ENCODE results near the gene EMSY.

Gene EMSY

DNA sequence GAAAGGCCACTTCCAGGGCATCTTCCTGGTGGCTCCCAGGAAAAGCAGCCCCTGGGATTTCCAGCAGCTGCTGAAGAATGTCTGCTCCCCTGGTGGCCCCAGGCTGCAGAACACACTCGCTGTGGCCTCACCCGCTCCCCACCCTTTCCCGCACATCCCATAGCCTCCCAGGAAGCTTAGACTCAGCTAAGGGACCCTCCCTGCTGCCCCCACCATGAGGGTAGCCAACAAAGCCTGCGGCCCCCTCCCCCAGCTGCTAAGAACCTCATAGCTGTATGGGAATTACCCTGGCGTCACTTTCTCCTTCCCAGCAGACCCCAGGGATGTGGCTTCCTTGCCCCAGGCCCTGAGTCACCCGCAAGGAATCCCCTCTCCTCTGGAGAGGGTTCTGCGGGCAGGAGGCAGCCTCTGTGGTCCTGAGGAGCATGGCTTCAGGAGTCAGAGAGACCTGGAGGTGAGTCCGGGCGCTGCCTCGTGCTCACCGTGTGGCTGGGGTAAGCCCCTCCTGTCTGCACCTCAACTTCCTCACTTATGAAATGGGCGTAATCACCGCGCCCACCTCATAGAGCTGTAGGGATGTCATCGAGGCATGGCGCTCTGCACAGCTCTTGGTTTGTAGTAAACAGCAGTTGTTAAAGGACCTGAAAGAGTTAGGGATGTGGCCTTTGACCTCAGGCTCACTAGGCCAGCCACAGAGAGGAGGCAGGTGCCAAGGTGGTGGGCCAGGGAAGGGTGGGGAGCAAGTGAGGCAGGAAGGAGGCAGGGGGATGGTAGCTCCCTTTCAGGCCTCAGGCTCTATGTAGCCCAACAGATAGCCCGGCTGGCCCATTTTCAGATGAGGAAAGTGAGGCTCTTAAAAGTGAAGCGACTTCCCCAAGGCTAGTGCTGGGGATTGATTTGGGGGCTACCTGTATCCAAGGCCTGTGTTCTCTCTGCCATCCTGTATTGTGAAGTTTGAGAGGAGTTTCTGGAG is 154.5 kb downstream of the EMSY start:
- Mint-ChIP-seq H3K4me3 (no peak overlapping the region), H3K4me1 (no peaks in the 10 kb centered on the region), H3K36me3 (ENCODE audit: insufficient read depth) (no peaks in the 10 kb centered on the region), H3K27ac (ENCODE audit: low read depth) (no peak overlapping the region), H3K9me3 (no peaks in the 10 kb centered on the region), H3K27me3 (no peaks in the 10 kb centered on the region)
- DNase-seq (ENCODE audit: low spot score in 2 of 2) (no peak), ATAC-seq (replicated peaks; ENCODE audit: extremely low read depth, poor library complexity, severe bottlenecking) (no peak)

DNA sequence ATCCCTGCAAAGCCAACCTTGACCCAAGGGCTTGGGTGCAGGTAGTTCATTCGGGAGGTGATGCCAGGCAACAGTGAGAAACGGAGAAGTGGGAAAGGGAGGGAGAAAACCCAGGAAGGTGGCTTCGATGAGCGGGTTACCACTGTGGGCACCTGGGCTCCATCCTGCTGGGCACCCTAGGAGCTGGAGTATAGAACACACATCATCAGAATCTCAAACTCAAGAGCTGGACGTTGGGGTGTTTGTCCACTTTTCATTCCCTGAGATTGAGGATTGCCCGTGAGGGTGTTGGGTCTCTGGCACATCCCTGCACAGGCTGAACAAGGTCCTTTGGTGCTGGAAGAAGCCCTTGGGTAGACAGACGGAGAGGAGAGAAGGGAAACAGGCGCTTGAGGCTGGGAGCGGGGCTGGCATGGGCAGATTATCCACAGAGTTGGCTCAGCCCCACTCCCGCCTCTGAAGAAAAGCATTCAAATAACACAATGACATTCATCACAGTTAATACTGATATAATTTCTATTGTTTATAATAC is 155.4 kb downstream of the EMSY start:
- Mint-ChIP-seq H3K27ac (ENCODE audit: low read depth) (no peak overlapping the region), H3K36me3 (ENCODE audit: insufficient read depth) (no peaks in the 10 kb centered on the region), H3K4me1 (no peaks in the 10 kb centered on the region), H3K4me3 (no peak overlapping the region), H3K9me3 (no peaks in the 10 kb centered on the region), H3K27me3 (no peaks in the 10 kb centered on the region)
- DNase-seq (ENCODE audit: low spot score in 2 of 2) (no peak), ATAC-seq (replicated peaks; ENCODE audit: extremely low read depth, poor library complexity, severe bottlenecking) (no peak)

DNA sequence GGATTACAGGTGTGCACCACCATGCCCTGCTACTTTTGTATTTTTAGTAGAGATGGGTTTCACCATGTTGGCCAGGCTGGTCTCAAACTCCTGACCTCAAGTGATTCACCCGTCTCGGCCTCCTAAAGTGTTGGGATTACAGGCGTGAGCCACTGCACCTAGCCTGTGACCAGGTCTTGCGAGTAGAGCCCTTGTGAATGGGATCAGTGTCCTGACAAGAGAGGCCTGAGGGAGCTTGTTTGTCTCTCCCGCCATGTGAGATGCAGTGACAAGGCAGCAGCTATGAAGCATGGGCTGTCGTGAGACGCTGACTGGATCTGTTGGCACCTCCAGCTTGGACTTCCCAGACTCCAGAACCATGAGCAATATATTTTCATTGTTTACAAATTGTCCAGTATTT is 156.5 kb downstream of the EMSY start:
- DNase-seq (ENCODE audit: low spot score in 2 of 2), result no peak
- no peak for ATAC-seq (replicated peaks; ENCODE audit: extremely low read depth, poor library complexity, severe bottlenecking)
- H3K27me3 Mint-ChIP-seq, result no peaks in the 10 kb centered on the region
- H3K27ac Mint-ChIP-seq (ENCODE audit: low read depth), result no peak overlapping the region
- H3K4me3 Mint-ChIP-seq, result no peak overlapping the region
- no peaks in the 10 kb centered on the region for H3K9me3 Mint-ChIP-seq
- no peaks in the 10 kb centered on the region for H3K36me3 Mint-ChIP-seq (ENCODE audit: insufficient read depth)
- no peaks in the 10 kb centered on the region for H3K4me1 Mint-ChIP-seq

DNA sequence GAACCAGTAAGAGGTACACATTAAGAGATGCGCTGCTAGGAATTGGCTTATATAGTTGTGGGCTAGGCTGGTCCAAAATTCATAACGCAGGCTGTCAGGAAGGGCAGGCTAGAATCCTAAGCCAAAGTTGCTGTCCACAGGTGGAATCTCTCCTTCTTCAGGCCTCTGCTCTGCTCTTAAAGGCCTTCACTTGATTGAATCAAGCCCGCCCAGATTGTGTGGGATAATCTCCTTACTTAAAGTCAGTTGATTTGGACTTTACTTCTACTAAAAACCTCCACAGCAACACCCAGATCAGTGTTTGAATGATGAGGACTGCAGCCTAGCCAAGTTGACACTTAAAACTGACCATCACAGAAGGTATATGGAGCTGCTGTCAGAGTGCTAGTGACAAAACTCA is 156.9 kb downstream of the EMSY start:
- H3K4me3 Mint-ChIP-seq, result no peak overlapping the region

DNA sequence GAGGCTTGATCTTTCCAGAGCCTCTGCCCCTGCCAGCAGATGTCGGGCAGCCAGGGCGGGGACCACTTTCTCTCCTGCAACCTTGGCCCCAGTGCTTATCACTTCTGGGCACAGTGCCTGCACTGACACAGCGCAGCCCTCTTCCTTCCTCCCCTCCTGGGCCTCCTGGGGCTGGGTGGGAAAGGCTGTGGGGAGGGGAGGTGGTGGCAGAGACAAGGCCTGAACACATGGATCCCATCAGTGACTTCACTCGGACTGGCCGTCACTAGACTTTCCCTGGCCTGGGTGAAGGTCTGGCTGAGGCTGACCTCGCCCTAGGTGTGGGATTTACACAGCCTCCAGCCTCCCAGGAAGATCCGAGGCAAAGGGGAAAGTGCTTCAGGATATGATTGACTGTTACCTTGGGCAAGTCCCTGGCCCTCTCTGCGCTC is 157.6 kb downstream of the EMSY start:
- Mint-ChIP-seq H3K27ac (ENCODE audit: low read depth) (no peak overlapping the region), H3K4me3 (no peak overlapping the region), H3K9me3 (no peaks in the 10 kb centered on the region), H3K36me3 (ENCODE audit: insufficient read depth) (no peaks in the 10 kb centered on the region), H3K27me3 (no peaks in the 10 kb centered on the region), H3K4me1 (no peaks in the 10 kb centered on the region)
- ATAC-seq (replicated peaks; ENCODE audit: extremely low read depth, poor library complexity, severe bottlenecking) (no peak), DNase-seq (ENCODE audit: low spot score in 2 of 2) (peak in 1 of 2 donors; percentile 8)

More for the DNA sequence above, 156.9 kb downstream of the EMSY start:
- no peak overlapping the region for H3K27ac Mint-ChIP-seq (ENCODE audit: low read depth)
- no peaks in the 10 kb centered on the region for H3K36me3 Mint-ChIP-seq (ENCODE audit: insufficient read depth)
- H3K27me3 Mint-ChIP-seq, result no peaks in the 10 kb centered on the region
- H3K9me3 Mint-ChIP-seq, result no peaks in the 10 kb centered on the region
- H3K4me1 Mint-ChIP-seq, result no peaks in the 10 kb centered on the region
- DNase-seq (ENCODE audit: low spot score in 2 of 2) (no peak), ATAC-seq (replicated peaks; ENCODE audit: extremely low read depth, poor library complexity, severe bottlenecking) (no peak)
